Stomach (tissue), 9 donors: Measurements from ENCODE around the gene TESK2. TPM values are rescaled to one million over a fixed set of nuclear protein-coding genes. Genes with fewer than 3 reads are reported as not detected.
A peak's percentile ranks its signal among the peaks of the same experiment; 100 is the strongest.

Experiments used
- DNase-seq, 2 donors: peaks; one replicate each; pipeline versions ENCODE4 v3.0.0 to v3.0.0-alpha.2; 2013 to 2019
- H3K27ac ChIP-seq, 5 donors: fragments of 200-600 bp in 4 of 5; sonication (generic) in 4 of 5; one replicate each; pipeline ENCODE4 v1.5.1; 2013 to 2019; ENCODE audit warnings: mild to moderate bottlenecking in 1 of 5, moderate library complexity in 1 of 5
- H3K27me3 ChIP-seq, 3 donors: fragments of 200-600 bp; sonication (generic); one replicate each; pipeline ENCODE4 v1.5.1; 2017 to 2019; ENCODE audit warnings: mixed run types in 1 of 3
- H3K36me3 ChIP-seq, 4 donors: fragments of 200-600 bp; sonication (generic); 1 replicate in 3 of 4; 2 replicates in 1 of 4; pipeline ENCODE4 v1.5.1; 2016 to 2019
- H3K4me1 ChIP-seq, 4 donors: fragments of 200-600 bp; sonication (generic); one replicate each; pipeline ENCODE4 v1.5.1; 2016 to 2019
- H3K4me3 ChIP-seq, 4 donors: fragments of 200-600 bp; sonication (generic) in 3 of 4; one replicate each; pipeline ENCODE4 v1.5.1; 2016 to 2019; ENCODE audit warnings: mild to moderate bottlenecking in 1 of 4
- H3K9me3 ChIP-seq, 4 donors: fragments of 200-600 bp; sonication (generic); one replicate each; pipeline ENCODE4 v1.5.1; 2016 to 2019
- EP300 ChIP-seq: sonication (generic); formaldehyde crosslinking; IDR thresholded peaks from one replicate; pipeline ENCODE4 v1.6.1; 2017; ENCODE audit warnings: antibody characterized with exemption
- POLR2A ChIP-seq, 4 donors: fragments of 450-650 bp; IDR thresholded peaks; one replicate each; pipeline ENCODE4 v1.6.1; 2016; ENCODE audit warnings: antibody characterized with exemption in 4 of 4, control low read depth in 2 of 4, mild to moderate bottlenecking in 1 of 4, moderate library complexity in 1 of 4
- POLR2AphosphoS5 ChIP-seq, 3 donors: sonication (generic); formaldehyde crosslinking; IDR thresholded peaks; one replicate each; pipeline ENCODE4 v1.6.1; 2016; ENCODE audit warnings: antibody characterized with exemption in 3 of 3
- WGBS, 5 donors: extraction: QIAGEN DNeasy Blood & Tissue Kit in 3 of 5; methylation state at CpG; one replicate each; pipeline versions ENCODE4 v1.1.5 to v1.1.7; 2013 to 2018; 5-methylcytosine and 5-hydroxymethylcytosine counted together
- intact Hi-C: fragments of 100-400 bp; cut with DNase I; formaldehyde crosslinking; loops from one replicate; pipeline ENCODE4 v1.15.1; 2023; ENCODE audit warnings: low total_unique reads
- polyA plus RNA-seq, 3 donors: library from polyadenylated mRNA; stranded (reverse); fragments of 200-250 nt; gene quantifications; one replicate each; pipeline ENCODE4 v1.2.3, GENCODE V29; 2013
- total RNA-seq, 5 donors: library from RNA; depleted of rRNA; stranded (reverse); fragments of >200 nt; gene quantifications; one replicate each; pipeline versions ENCODE4 v1.1.0 to v1.2.3, GENCODE V29; 2014 to 2016
- TF ChIP-seq, protein P1 (sequence below), 7 experiments: fragments of 450-650 bp in 4 of 7; fragments of 200-600 bp in 3 of 7; sonication (generic) in 3 of 7; IDR thresholded peaks; one replicate each; pipeline ENCODE4 v1.5.1; 2016 to 2019; ENCODE audit warnings: antibody characterized with exemption in 7 of 7, control low read depth in 2 of 7, mild to moderate bottlenecking in 1 of 7
- donor health status: healthy with polysubstance abuse.
- donor health status: Bipolar disorder and iron deficiency.
- donor health status: healthy.

The TESK2 gene
- total and polyA plus RNA-seq, 8 donors: 2.8 to 11.2 (median 4.0) TPM; not detected in 1

DNA sequence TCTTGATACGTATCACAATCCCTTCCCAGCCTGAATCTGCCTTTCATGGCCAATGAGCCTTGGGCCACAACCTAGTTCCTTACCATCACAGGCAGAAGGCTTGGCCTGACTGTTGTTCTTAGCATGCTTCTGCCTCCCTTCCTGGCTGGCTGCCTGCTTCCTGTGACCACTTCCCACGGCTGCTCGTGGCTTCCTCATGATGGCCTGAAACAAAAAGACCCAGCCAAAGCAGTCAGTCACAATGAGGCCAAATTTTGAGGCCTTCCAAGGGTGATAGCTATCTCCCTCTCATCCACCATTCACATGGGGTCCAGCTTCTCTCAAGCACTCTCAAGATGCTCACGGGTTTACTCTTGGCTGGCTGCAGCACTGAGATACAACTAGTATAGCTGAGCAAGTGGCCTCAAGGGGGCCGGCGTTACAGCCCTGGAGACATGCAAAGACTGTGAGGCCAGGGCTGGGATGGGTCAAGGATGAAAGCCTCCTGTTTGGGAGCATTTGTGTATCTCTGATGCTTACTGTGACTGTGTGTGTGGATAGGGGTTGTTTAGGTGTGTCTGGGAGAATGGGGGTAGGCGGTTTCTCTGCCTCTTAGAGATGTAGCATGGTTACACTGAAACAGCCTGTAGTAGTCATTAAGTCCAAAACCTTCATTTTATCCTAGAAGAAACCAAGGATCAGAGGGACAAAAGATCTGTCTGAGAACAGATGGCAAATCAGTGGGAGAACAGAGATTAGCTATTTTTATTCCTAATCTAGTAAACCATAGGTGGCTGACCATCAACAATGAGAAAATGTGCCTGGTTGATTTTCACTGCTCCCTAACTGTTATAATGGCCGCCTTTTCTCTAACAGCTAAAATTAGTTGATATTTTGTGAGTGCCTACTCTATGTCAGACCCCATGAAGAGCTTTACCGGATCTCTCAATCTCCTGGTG, 156.4 kb downstream of the TESK2 start:
- Histone ChIP-seq H3K4me3 (no peak overlapping the region), H3K36me3 (peaks cover 28 to 51% (median 47%) of the 10 kb centered on the region in 4 donors), H3K27me3 (no peaks in the 10 kb centered on the region), H3K4me1 (peaks cover 8 to 48% (median 28%) of the 10 kb centered on the region in 4 donors), H3K9me3 (no peaks in the 10 kb centered on the region), H3K27ac (peak overlapping the region in 4 of 5 donors; percentile 54 to 75 (median 70))
- intact Hi-C loops: no loop called here
- peak in 1 of 2 donors; percentile 37 for DNase-seq
- 69 to 76% (median 73%) methylated on average over 9 of the region's 9 CpGs for WGBS, 5 donors
- TF ChIP-seq, protein P1, sequence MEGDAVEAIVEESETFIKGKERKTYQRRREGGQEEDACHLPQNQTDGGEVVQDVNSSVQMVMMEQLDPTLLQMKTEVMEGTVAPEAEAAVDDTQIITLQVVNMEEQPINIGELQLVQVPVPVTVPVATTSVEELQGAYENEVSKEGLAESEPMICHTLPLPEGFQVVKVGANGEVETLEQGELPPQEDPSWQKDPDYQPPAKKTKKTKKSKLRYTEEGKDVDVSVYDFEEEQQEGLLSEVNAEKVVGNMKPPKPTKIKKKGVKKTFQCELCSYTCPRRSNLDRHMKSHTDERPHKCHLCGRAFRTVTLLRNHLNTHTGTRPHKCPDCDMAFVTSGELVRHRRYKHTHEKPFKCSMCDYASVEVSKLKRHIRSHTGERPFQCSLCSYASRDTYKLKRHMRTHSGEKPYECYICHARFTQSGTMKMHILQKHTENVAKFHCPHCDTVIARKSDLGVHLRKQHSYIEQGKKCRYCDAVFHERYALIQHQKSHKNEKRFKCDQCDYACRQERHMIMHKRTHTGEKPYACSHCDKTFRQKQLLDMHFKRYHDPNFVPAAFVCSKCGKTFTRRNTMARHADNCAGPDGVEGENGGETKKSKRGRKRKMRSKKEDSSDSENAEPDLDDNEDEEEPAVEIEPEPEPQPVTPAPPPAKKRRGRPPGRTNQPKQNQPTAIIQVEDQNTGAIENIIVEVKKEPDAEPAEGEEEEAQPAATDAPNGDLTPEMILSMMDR (IDR thresholded peaks at IDR 0.05): no peak
- TF ChIP-seq POLR2A (IDR thresholded peaks at IDR 0.05) (no peak), POLR2AphosphoS5 (IDR thresholded peaks at IDR 0.05) (no peak), EP300 (no peak)

- Histone ChIP-seq H3K9me3 (no peaks in the 10 kb centered on the region), H3K4me1 (peaks cover 14 to 53% (median 22%) of the 10 kb centered on the region in 4 donors), H3K4me3 (no peak overlapping the region), H3K27me3 (peaks cover 0 to 3% (median 0%) of the 10 kb centered on the region in 3 donors), H3K36me3 (peaks cover 28 to 63% (median 54%) of the 10 kb centered on the region in 4 donors), H3K27ac (no peak overlapping the region)
- TF ChIP-seq EP300 (no peak), POLR2AphosphoS5 (IDR thresholded peaks at IDR 0.05) (no peak), POLR2A (IDR thresholded peaks at IDR 0.05) (no peak)
- TF ChIP-seq, protein P1 (IDR thresholded peaks at IDR 0.05): no peak
- DNase-seq: no peak
- WGBS, 5 donors: 97 to 98% (median 98%) methylated on average over 8 to 10 of the region's 10 CpGs
- intact Hi-C loops: no loop called here
These were observed 158.6 kb downstream of the TESK2 start for GRCh38 chr1:45332346-45332720.

DNA sequence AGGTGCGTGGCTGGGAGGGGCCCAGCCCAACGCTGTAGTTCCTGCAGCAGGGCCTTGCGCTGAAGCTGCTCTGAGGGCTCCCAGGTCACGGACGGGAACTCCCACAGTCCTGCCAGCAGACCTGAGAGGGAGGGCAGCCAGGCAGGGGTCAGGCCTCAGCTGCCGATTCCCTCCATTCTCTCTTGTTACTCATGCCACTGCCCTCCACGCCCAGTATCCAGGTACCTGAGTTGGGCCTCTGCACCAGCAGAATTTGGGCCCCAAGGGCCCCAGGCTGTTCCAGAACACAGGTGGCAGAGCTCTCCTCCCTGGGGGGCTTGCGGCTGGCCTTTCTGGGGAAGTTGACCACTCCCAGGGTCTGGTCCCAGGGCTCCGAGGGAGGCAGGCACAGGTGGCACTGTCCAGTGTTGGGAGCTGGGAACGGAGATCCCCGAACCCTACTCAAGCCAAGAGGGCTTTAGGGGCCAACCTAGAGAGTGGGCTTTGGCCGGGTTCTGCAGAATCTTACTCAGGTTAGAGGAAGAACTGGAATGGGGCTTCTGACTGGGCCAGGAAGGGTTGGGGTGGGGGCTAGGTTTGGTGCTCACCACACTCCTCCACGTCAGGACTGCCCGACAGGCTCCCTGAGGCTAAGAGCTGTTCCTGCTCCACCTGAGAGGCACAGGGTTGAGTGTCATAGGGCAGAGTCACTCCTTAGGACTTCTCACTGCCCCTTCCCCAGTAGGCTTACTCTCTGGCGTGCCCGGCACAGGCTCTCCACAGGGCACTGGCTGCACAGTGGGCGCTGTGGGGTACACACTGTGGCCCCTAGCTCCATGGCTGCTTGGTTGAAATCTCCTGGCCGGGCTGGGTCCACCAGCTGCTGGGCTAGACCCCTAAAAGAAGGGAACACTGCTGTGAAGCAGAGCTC, 159.3 kb downstream of the TESK2 start:
- no peak overlapping the region for H3K27ac ChIP-seq
- H3K4me1 ChIP-seq: peaks cover 20 to 53% (median 26%) of the 10 kb centered on the region in 4 donors
- TF ChIP-seq, protein P1 (IDR thresholded peaks at IDR 0.05): no peak
- no peak for TF ChIP-seq POLR2A (IDR thresholded peaks at IDR 0.05)
- no peak for TF ChIP-seq EP300
- no peak for TF ChIP-seq POLR2AphosphoS5 (IDR thresholded peaks at IDR 0.05)
- intact Hi-C loops: no loop called here
- WGBS, 5 donors: 94 to 97% (median 95%) methylated on average over 13 to 18 of the region's 18 CpGs
- H3K4me3 ChIP-seq: no peak overlapping the region
- peaks cover 0 to 5% (median 0%) of the 10 kb centered on the region in 3 donors for H3K27me3 ChIP-seq
- H3K36me3 ChIP-seq: peaks cover 28 to 63% (median 54%) of the 10 kb centered on the region in 4 donors
- H3K9me3 ChIP-seq: no peaks in the 10 kb centered on the region
- DNase-seq: no peak

GRCh38 chr1:45329445-45329844, 161.5 kb downstream of the TESK2 start:
- H3K27me3 ChIP-seq: peaks cover 0 to 5% (median 0%) of the 10 kb centered on the region in 3 donors
- DNase-seq: no peak
- H3K36me3 ChIP-seq: peaks cover 28 to 61% (median 54%) of the 10 kb centered on the region in 4 donors
- WGBS, 5 donors: 57 to 72% (median 62%) methylated on average over 4 of the region's 4 CpGs
- intact Hi-C loops: no loop called here
- TF ChIP-seq POLR2AphosphoS5 (IDR thresholded peaks at IDR 0.05) (no peak), POLR2A (IDR thresholded peaks at IDR 0.05) (no peak), EP300 (no peak)
- TF ChIP-seq, protein P1 (IDR thresholded peaks at IDR 0.05): no peak
- H3K4me1 ChIP-seq: peaks cover 17 to 46% (median 23%) of the 10 kb centered on the region in 4 donors
- H3K9me3 ChIP-seq: no peaks in the 10 kb centered on the region
- H3K27ac ChIP-seq: peak overlapping the region in 1 of 5 donors; percentile 4
- no peak overlapping the region for H3K4me3 ChIP-seq
